HEK293 (cell line): ENCODE results near the gene ST3GAL2.

Experiments used
- CTCF ChIP-seq: fragments of 450-650 bp; formaldehyde crosslinking; IDR thresholded peaks from 2 replicates; pipeline ENCODE4 v1.5.1; 2016; ENCODE audit warnings: missing biosample characterization, missing genetic modification characterization
- ZNF558 ChIP-seq: fragments of 450-650 bp; formaldehyde crosslinking; IDR thresholded peaks from 2 replicates; pipeline ENCODE4 v1.5.1; 2016; ENCODE audit warnings: missing biosample characterization, missing genetic modification characterization
- ZNF692 ChIP-seq: fragments of 450-650 bp; formaldehyde crosslinking; IDR thresholded peaks from 2 replicates; pipeline ENCODE4 v1.5.1; 2016; ENCODE audit warnings: missing biosample characterization, missing genetic modification characterization
- TF ChIP-seq, protein P1 (sequence below): fragments of 450-650 bp; IDR thresholded peaks from 2 replicates; pipeline ENCODE4 v1.5.1; 2018; ENCODE audit warnings: missing biosample characterization, missing genetic modification characterization

DNA sequence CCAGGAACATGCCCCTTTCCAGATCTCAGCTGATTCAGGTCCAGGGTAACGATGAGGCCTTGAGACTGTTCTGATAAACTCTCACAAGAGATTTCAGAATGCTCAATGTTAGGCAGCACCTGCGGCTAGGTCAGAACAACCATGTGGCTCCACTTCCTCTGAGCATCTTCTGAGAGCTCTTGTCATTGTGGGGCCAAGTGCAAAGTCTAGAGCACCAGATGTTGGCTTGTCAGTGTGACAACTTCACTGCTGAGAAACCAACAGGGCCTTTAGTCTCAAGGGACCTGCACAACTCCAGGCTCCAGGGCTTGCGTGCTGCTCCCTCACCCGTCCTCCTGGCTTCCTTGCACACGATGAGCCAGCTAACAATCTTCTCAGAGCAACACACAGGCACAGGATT, 44.5 kb upstream of the ST3GAL2 start:
- TF ChIP-seq CTCF (tag by site-specific recombination): no peak
- TF ChIP-seq ZNF558 (tag by site-specific recombination): no peak
- TF ChIP-seq ZNF692 (tag by site-specific recombination): no peak
- TF ChIP-seq, protein P1, sequence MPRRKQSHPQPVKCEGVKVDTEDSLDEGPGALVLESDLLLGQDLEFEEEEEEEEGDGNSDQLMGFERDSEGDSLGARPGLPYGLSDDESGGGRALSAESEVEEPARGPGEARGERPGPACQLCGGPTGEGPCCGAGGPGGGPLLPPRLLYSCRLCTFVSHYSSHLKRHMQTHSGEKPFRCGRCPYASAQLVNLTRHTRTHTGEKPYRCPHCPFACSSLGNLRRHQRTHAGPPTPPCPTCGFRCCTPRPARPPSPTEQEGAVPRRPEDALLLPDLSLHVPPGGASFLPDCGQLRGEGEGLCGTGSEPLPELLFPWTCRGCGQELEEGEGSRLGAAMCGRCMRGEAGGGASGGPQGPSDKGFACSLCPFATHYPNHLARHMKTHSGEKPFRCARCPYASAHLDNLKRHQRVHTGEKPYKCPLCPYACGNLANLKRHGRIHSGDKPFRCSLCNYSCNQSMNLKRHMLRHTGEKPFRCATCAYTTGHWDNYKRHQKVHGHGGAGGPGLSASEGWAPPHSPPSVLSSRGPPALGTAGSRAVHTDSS (tag by site-specific recombination): no peak
